Loucy (cell line): ENCODE data around the gene FXYD2.

ENCODE experiments used
- H2AFZ ChIP-seq: fragments of 200-600 bp; sonication (generic); 2 replicates; pipeline ENCODE4 v1.6.0; 2016; ENCODE audit warnings: antibody characterized with exemption, mild to moderate bottlenecking, low read length, moderate library complexity
- H3F3A ChIP-seq: fragments of 200-600 bp; 2 replicates; pipeline ENCODE4 v1.6.0; 2016; ENCODE audit warnings: antibody characterized with exemption, low read depth, mild to moderate bottlenecking
- H3K27me3 ChIP-seq: fragments of 200-600 bp; sonication (generic); 2 replicates; pipeline ENCODE4 v1.6.1; 2014; ENCODE audit warnings: low read length, mild to moderate bottlenecking; ENCODE audit not compliant: insufficient read depth, poor library complexity, severe bottlenecking
- H3K36me3 ChIP-seq: fragments of 200-600 bp; sonication (generic); 2 replicates; pipeline ENCODE4 v1.6.1; 2016; ENCODE audit warnings: low read length; ENCODE audit not compliant: insufficient read depth
- H3K4me1 ChIP-seq: fragments of 200-600 bp; sonication (generic); 2 replicates; pipeline ENCODE4 v1.5.1; 2014; ENCODE audit warnings: low read length, mild to moderate bottlenecking; ENCODE audit not compliant: insufficient read depth, poor library complexity, severe bottlenecking
- H3K4me2 ChIP-seq: fragments of 200-600 bp; sonication (generic); 2 replicates; pipeline ENCODE4 v1.6.0; 2014; ENCODE audit warnings: antibody characterized with exemption, low read length, low read depth, mild to moderate bottlenecking; ENCODE audit not compliant: poor library complexity, severe bottlenecking
- H3K4me3 ChIP-seq: fragments of 200-600 bp; sonication (generic); 2 replicates; pipeline ENCODE4 v1.5.1; 2014; ENCODE audit warnings: low read length, mild to moderate bottlenecking, mixed read lengths; ENCODE audit not compliant: poor library complexity, severe bottlenecking
- H3K79me2 ChIP-seq: fragments of 200-600 bp; sonication (generic); 2 replicates; pipeline ENCODE4 v1.6.1; 2014; ENCODE audit warnings: low read length; ENCODE audit not compliant: insufficient read depth
- H3K9ac ChIP-seq: fragments of 200-600 bp; sonication (generic); 2 replicates; pipeline ENCODE4 v1.6.0; 2014; ENCODE audit warnings: mild to moderate bottlenecking, low read depth, low read length, moderate library complexity; ENCODE audit not compliant: poor library complexity, severe bottlenecking
- H3K9me2 ChIP-seq: fragments of 200-600 bp; sonication (generic); replicated peaks from 2 replicates; pipeline ENCODE4 v1.6.1; 2016; ENCODE audit warnings: low read depth, low read length, mixed read lengths
- H3K9me3 ChIP-seq: fragments of 200-600 bp; sonication (generic); 2 replicates; pipeline ENCODE4 v1.6.1; 2014; ENCODE audit warnings: mild to moderate bottlenecking, antibody characterized with exemption, low read length, low read depth; ENCODE audit not compliant: insufficient read depth
- H4K20me1 ChIP-seq: fragments of 200-600 bp; sonication (generic); 2 replicates; pipeline ENCODE4 v1.6.0; 2014; ENCODE audit warnings: antibody characterized with exemption, low read length, mild to moderate bottlenecking; ENCODE audit not compliant: insufficient read depth, poor library complexity, severe bottlenecking
- CTCF ChIP-seq: fragments of 200-600 bp; sonication (generic); conservative IDR thresholded peaks from 2 replicates; pipeline ENCODE4 v1.5.1; 2014; ENCODE audit warnings: mild to moderate bottlenecking, antibody characterized with exemption, low read length
- EZH2phosphoT487 ChIP-seq: fragments of 200-600 bp; IDR thresholded peaks from 2 replicates; pipeline ENCODE4 v1.6.1; 2018; ENCODE audit warnings: antibody characterized with exemption, mild to moderate bottlenecking, moderate library complexity, borderline replicate concordance

FXYD2 gene

GRCh38 chr11:117799634-117800033, 24.9 kb downstream of the FXYD2 start:
- no peak overlapping the region for H3K4me3 ChIP-seq
- no peaks in the 10 kb centered on the region for H3K79me2 ChIP-seq
- no peaks in the 10 kb centered on the region for H3K27me3 ChIP-seq
- H4K20me1 ChIP-seq, result no peaks in the 10 kb centered on the region
- no peaks in the 10 kb centered on the region for H3K36me3 ChIP-seq
- no peak overlapping the region for H3K4me2 ChIP-seq
- no peaks in the 10 kb centered on the region for H3K9me3 ChIP-seq
- H2AFZ ChIP-seq, result no peak overlapping the region
- no peak overlapping the region for H3K9ac ChIP-seq
- no peaks in the 10 kb centered on the region for H3F3A ChIP-seq
- H3K9me2 ChIP-seq, result no peaks in the 10 kb centered on the region
- TF ChIP-seq EZH2phosphoT487, result no peak
- TF ChIP-seq CTCF, result no peak
- no peaks in the 10 kb centered on the region for H3K4me1 ChIP-seq

- Histone ChIP-seq H3K36me3 (no peaks in the 10 kb centered on the region), H3K27me3 (no peaks in the 10 kb centered on the region), H3K4me1 (no peaks in the 10 kb centered on the region), H3K9ac (no peak within 1 kb of the TSS), H3K79me2 (no peaks in the 10 kb centered on the region), H3K4me2 (no peak within 1 kb of the TSS), H3K4me3 (no peak within 1 kb of the TSS), H3K9me3 (no peaks in the 10 kb centered on the region), H3F3A (no peaks in the 10 kb centered on the region), H3K9me2 (no peaks in the 10 kb centered on the region), H2AFZ (no peak within 1 kb of the TSS), H4K20me1 (no peaks in the 10 kb centered on the region)
- TF ChIP-seq CTCF (no peak), EZH2phosphoT487 (no peak)
These were observed 27.5 kb downstream of the FXYD2 start, which contains the start of gene DSCAML1 for GRCh38 chr11:117796872-117797529. Gene DSCAML1 (minus strand): TSS chr11:117797216. CDS start chr11:117797079, 137 bp downstream.

GRCh38 chr11:117796456-117796871, 28.1 kb downstream of the FXYD2 start:
- Histone ChIP-seq H3K4me2 (no peak overlapping the region), H3F3A (no peaks in the 10 kb centered on the region), H4K20me1 (no peaks in the 10 kb centered on the region), H3K4me1 (no peaks in the 10 kb centered on the region), H2AFZ (no peak overlapping the region), H3K9me2 (no peaks in the 10 kb centered on the region), H3K4me3 (no peak overlapping the region), H3K27me3 (no peaks in the 10 kb centered on the region), H3K79me2 (no peaks in the 10 kb centered on the region), H3K36me3 (no peaks in the 10 kb centered on the region), H3K9ac (no peak overlapping the region), H3K9me3 (no peaks in the 10 kb centered on the region)
- TF ChIP-seq EZH2phosphoT487, result no peak
- no peak for TF ChIP-seq CTCF
